ENCODE measurements around the gene GRM8.

The GRM8 gene

GRCh38 chr7:127146746-127147536 is 105.8 kb downstream of the GRM8 start:
- no peak for DNase-seq

- DNase-seq: no peak
Observed at GRCh38 chr7:127137146-127137545, 115.6 kb downstream of the GRM8 start.

- no peak for DNase-seq
Observed at GRCh38 chr7:127135871-127136485, 116.8 kb downstream of the GRM8 start.

GRCh38 chr7:127123220-127123619 is 129.5 kb downstream of the GRM8 start:
- DNase-seq: no peak

- no peak for DNase-seq
Observed at GRCh38 chr7:127119517-127119916, 133.2 kb downstream of the GRM8 start.

- DNase-seq: no peak
Observed at GRCh38 chr7:127114742-127115265, 137.9 kb downstream of the GRM8 start.

- peak; percentile 3 for DNase-seq
Observed at GRCh38 chr7:127107601-127108007, 145.1 kb downstream of the GRM8 start.

GRCh38 chr7:127093340-127093739 is 159.4 kb downstream of the GRM8 start:
- no peak for DNase-seq

- no peak for DNase-seq
Observed at GRCh38 chr7:127091620-127092019, 161.1 kb downstream of the GRM8 start.

GRCh38 chr7:127089146-127089545 is 163.6 kb downstream of the GRM8 start:
- DNase-seq: no peak

GRCh38 chr7:127081539-127081938 is 171.2 kb downstream of the GRM8 start:
- no peak for DNase-seq

- DNase-seq: no peak
Observed at GRCh38 chr7:127080576-127080975, 172.2 kb downstream of the GRM8 start.

GRCh38 chr7:127066974-127067373 is 185.8 kb downstream of the GRM8 start:
- no peak for DNase-seq

- no peak for DNase-seq
Observed at GRCh38 chr7:127059475-127059874, 193.3 kb downstream of the GRM8 start.

- DNase-seq: no peak
Observed at GRCh38 chr7:127057918-127058317, 194.8 kb downstream of the GRM8 start.

GRCh38 chr7:127056202-127056601 is 196.5 kb downstream of the GRM8 start:
- no peak for DNase-seq

GRCh38 chr7:127047521-127047920 is 205.2 kb downstream of the GRM8 start:
- no peak for DNase-seq

- DNase-seq: no peak
Observed at GRCh38 chr7:127041689-127042452, 210.9 kb downstream of the GRM8 start.

- DNase-seq: no peak
Observed at GRCh38 chr7:127040042-127040441, 212.7 kb downstream of the GRM8 start.

- no peak for DNase-seq
Observed at GRCh38 chr7:127039541-127039940, 213.2 kb downstream of the GRM8 start.

- no peak for DNase-seq
Observed at GRCh38 chr7:127035203-127035849, 217.4 kb downstream of the GRM8 start.

- DNase-seq: no peak
Observed at GRCh38 chr7:127034186-127034806, 218.4 kb downstream of the GRM8 start.

- DNase-seq: no peak
Observed at GRCh38 chr7:127029823-127030222, 222.9 kb downstream of the GRM8 start.
